Measurements from ENCODE around the gene FNIP1.
"Not testable (repeated sequence)": the region's sequence is repeated elsewhere in the genome, so short reads cannot be mapped to it uniquely, and the experiment has no call there.

FNIP1 gene

GRCh38 chr5:131749723-131750470, 46.9 kb downstream of the FNIP1 start:
- no peak for DNase-seq (ENCODE audit: low spot score)

GRCh38 chr5:131749138-131749537, 47.7 kb downstream of the FNIP1 start:
- DNase-seq (ENCODE audit: low spot score), result no peak

- DNase-seq (ENCODE audit: low spot score), result no peak
These were observed 49.4 kb downstream of the FNIP1 start for GRCh38 chr5:131747180-131748105.

- no peak for DNase-seq (ENCODE audit: low spot score)
These were observed 50.4 kb downstream of the FNIP1 start for GRCh38 chr5:131746423-131746822.

- no peak for DNase-seq (ENCODE audit: low spot score)
These were observed 51.1 kb downstream of the FNIP1 start for GRCh38 chr5:131745703-131746102.

- DNase-seq (ENCODE audit: low spot score), result no peak
These were observed 51.7 kb downstream of the FNIP1 start for GRCh38 chr5:131745155-131745554.

GRCh38 chr5:131740477-131740876, 56.3 kb downstream of the FNIP1 start:
- no peak for DNase-seq (ENCODE audit: low spot score)

GRCh38 chr5:131735393-131735792, 61.4 kb downstream of the FNIP1 start:
- no peak for DNase-seq (ENCODE audit: low spot score)

- DNase-seq (ENCODE audit: low spot score), result not testable (repeated sequence)
These were observed 61.9 kb downstream of the FNIP1 start for GRCh38 chr5:131734939-131735338.

GRCh38 chr5:131729292-131729691, 67.5 kb downstream of the FNIP1 start:
- not testable (repeated sequence) for DNase-seq (ENCODE audit: low spot score)

DNA sequence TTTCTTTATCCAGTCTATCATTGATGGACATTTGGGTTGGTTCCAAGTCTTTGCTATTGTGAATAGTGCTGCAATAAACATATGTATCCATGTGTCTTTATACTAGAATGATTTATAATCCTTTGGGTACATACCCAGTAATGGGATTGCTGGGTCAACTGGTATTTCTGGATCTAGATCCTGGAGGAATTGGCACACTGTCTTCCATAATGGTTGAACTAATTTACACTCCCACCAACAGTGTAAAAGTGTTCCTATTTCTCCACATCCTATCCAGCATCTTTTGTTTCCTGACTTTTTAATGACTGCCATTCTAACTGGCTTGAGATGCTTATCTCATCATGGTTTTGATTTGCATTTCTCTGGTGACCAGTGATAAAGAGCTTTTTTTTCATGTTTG, 72.7 kb downstream of the FNIP1 start:
- not testable (repeated sequence) for DNase-seq (ENCODE audit: low spot score)

DNA sequence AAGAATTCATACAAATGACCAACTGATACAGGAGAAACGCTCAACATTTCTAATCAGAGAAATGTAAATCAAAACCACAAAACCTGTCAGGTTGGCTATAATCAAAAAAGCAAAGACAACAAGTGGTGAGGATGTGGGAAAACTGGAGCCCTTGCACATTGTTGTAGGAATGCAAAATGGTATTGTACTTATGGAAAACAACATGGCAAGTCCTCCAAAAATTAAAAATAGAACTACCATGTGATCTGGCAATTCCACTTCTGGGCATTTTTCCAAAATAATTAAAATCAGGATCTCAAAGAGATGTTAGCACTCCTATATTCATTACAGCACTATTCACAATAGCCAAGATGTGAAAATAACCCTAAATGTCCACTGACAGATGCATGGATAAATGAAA, 76.1 kb downstream of the FNIP1 start:
- no peak for DNase-seq (ENCODE audit: low spot score)

GRCh38 chr5:131719564-131719963, 77.3 kb downstream of the FNIP1 start:
- no peak for DNase-seq (ENCODE audit: low spot score)

GRCh38 chr5:131718487-131719014, 78.3 kb downstream of the FNIP1 start:
- DNase-seq (ENCODE audit: low spot score), result no peak

DNA sequence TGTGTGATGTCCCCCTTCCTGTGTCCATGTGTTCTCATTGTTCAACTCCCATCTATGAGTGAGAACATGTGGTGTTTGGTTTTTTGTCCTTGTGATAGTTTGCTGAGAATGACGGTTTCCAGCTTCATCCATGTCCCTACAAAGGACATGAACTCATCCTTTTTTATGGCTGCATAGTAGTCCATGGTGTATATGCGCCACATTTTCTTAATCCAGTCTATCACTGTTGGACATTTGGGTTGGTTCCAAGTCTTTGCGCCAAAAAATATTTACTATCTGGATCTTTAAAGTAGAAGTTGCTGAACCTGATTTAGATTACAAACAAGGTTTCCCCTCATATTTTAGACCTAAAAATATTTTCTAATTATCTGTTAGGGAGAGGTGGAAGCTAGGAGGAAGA, 79.7 kb downstream of the FNIP1 start:
- not testable (repeated sequence) for DNase-seq (ENCODE audit: low spot score)

DNA sequence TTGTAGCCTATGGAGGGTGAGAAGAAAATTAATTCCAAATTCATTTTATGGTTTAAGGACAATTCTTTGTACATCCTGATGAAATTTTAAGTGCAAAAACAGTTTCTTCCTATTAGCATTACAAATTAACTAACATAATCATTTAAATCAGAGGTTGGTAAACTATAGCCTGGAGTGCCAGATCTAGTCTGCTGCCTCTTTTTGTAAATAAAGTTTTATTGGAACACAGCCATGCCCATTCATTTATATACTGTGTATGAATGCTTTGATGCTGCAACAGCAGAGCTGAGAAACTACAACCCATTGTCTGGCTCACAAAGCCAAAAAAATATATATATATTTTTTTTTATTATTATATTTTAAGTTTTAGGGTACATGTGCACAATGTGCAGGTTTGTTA, 80.2 kb downstream of the FNIP1 start:
- DNase-seq (ENCODE audit: low spot score), result no peak

DNA sequence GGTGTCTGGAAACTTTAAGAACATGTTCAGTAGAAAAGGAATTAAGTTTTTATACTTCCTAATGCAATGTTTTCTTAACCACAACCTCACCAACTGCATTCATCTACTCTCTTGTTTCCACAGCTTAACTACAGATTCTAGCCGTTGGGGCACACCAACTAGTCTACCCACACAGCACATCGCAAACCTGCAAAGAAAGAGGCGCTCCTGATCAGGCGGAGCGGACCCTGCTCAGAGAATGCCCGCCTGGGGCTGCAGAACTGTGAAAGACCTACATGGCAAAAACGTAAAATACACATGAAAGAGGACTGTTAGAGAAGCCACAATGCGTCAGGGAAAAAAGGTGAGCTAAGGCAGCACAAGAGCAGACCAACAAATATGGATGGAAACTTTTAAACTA, 86.4 kb downstream of the FNIP1 start:
- no peak for DNase-seq (ENCODE audit: low spot score)

DNA sequence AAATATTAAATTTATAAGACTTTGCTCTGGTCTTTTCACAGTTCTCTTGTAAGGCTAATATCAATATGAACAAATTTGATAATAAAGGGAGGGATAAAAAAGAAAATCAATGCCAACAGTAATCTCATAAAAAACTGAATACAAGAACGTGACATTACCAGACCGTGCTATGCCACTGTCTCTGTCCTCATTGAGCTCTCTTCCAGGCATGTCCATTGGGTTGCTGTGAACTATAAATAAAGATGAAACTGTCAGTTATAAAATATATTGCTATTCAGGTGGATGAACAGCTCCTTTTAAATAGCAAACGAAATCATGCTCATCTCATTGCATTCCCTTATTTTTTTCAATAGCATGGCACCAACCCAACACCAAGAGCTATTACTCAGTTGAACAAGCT, 87.8 kb downstream of the FNIP1 start:
- DNase-seq (ENCODE audit: low spot score), result no peak

GRCh38 chr5:131706281-131706680, 90.5 kb downstream of the FNIP1 start:
- DNase-seq (ENCODE audit: low spot score), result no peak

DNA sequence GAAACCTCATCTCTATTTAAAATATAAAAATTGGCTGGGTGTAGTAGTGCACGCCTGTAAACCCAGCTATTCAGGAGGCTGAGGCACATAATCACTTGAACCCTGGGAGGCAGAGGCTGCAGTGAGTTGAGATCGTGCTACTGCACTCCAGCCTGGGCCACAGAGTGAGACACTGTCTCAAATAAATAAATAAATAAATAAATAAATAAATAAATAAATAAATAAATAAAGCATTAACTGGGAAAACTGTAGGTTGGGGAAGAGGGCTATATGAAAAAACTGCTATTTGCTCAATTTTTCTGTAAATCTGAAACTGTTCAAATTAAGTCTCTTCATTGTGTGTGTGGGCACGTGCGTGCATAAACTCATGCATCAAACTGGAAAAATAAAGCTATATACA, 101.9 kb downstream of the FNIP1 start:
- no peak for DNase-seq (ENCODE audit: low spot score)

DNA sequence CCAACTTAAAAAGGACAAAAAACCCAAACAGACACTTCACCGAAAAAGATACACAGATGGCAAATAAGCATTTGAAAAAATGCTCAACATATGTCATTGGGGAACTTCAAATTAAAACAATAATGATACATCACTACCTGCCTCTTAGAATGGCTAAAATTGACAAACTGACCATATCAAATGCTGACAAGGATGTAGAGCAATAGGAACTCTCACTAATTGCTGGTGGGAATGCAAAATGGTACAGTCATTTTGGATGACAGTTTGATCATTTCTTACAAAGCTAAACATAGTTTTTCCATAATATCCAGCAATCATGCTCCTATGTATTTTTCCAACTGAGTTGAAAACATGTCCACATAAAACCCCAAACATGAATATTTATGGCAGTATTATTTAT, 102.9 kb downstream of the FNIP1 start:
- DNase-seq (ENCODE audit: low spot score), result no peak

DNA sequence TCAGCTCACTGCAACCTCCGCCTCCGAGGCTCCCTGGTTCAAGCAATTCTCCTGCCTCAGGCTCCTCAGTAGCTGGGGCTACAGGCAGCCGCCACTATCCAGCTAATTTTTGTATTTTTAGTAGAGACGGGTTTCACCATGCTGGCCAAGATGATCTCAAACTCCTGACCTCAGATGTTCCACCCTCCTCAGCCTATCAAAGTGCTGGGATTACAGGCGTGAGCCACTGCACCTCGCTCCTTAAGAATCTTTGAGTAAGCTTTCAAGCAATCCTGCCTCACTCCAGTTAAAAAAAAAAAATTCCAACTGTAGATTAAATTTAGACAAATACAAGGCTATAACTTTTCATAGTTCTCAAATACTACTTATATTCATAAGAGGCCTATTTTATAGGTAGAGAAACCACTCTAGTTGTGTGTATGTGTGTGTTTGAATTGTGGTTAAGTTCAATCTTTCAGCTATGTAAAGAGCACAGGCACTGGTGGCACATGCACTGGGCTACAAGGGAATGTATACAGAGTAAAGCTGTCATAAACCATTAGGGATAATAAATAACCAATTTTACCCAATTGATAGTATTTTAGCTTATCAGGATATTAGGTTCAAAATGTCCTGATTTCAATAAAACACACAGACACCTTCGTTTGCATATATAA, 111.2 kb downstream of the FNIP1 start:
- DNase-seq (ENCODE audit: low spot score), result no peak

Measured in hepatic stellate cell (primary cell).